ENCODE results near the gene ATXN2L.
A peak's percentile ranks its signal among the peaks of the same experiment; 100 is the strongest.

Gene ATXN2L

DNA sequence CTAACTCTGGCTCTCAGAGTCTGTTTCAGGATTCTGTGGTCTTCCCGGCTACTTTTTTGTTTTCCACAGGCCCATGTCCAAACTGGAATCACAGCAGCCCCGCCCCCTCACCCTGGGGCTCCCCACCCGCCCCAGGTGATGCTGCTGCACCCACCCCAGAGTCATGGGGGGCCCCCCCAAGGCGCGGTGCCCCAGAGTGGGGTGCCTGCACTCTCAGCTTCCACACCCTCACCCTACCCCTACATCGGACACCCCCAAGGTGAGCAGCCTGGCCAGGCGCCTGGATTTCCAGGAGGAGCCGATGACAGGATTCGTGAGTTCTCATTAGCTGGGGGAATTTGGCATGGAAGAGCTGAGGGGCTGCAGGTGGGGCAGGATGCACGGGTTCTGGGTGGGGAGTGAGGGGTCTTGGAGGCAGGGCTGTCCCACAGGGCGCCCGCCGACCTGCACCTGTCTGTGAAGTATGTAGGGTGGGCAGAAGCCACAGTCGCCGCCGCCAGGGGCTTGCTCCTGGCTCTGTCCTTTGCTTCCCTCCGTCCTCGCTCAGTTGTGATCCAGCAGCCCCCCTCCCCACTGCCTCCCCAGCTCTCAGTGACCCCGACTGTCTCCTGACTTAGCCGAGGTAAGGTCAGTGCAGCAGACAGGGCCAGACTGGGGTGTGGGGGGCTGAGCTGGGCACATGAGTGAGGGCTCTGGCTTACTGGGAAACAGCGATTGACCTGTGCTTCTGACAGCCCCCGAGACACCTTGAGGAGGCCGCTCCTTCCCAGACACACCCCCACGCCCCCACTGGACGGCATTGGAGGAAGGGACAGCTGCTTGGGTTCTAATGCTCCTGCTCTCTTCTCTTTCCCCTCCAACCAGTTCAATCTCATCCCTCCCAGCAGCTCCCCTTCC lies 13.3 kb downstream of the ATXN2L start:
- FAIRE-seq (no peak), DNase-seq (ENCODE audit: insufficient read length, low spot score) (no peak)

- no peak for DNase-seq (ENCODE audit: insufficient read length, low spot score)
- FAIRE-seq, result no peak
These were observed 13.9 kb downstream of the ATXN2L start for GRCh38 chr16:28836761-28837064.

DNA sequence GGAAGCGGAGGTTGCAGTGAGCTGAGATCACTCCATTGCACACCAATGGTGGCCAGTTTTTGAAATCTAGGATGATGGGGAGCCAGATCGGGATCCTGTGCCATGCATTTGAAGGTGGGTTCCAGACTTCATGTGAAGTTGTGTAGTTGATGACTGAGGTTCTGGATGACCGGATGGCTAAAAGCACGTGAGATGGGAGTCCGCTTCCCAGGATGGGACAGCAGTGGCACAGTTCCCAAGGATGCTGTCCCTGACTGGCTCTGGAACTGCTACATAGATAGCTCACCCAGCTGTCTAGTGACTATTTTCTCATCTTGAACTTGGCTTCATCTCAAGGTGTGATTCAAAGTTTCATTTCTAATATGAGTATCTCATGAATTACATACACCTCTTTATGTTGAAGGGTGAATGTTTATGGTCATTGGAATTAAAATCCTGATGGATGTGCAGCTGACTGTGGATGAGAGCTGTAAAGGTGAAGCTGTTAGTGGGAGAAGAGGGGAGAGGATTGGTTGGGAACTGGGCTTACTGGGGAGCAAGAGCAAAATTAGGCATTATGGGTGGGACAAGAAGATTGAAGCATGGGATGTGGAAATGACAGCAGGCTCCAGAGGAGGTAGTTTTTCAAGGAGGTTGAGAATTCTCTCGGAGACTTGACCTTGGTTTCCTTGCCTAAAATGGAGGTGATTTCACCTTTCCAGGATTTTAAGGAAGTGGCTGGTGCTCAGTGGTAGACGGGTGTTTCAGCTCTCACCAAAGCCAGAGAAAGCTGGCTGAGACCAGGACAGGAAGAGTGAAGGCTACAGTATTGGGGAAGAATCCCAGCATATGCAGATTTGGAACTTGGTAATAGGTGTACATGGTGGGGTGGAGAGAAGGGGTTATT lies 15.1 kb downstream of the ATXN2L start:
- DNase-seq (ENCODE audit: insufficient read length, low spot score), result no peak
- no peak for FAIRE-seq

GRCh38 chr16:28838558-28838918 lies 15.7 kb downstream of the ATXN2L start:
- DNase-seq (ENCODE audit: insufficient read length, low spot score) (no peak), FAIRE-seq (no peak)

DNA sequence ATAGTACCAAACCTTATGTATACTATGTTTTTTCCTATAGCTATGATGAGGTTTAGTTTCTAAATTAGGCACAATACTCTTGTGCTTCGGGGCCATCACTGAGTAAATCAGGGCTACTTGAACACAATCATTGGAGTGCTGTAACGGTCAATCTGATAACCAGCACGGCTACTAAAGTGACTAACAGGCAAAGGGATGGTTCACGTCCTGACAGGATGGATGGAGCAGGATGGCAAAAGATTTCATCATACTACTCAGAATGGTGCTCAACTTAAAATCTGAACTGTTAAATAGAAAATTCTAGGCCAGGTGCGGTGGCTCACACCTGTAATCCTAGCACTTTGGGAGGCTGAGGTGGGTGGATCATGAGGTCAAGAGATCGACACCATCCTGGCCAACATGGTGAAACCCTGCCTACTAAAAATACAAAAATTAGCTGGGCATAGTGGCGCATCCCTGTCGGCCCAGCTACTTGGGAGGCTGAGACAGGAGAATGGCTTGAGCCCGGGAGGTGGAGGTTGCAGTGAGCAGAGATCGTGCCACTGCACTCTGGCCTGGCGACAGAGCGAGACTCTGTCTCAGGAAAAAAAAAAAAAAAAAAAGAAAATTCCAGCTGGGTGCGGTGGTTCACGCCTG lies 16.3 kb downstream of the ATXN2L start:
- DNase-seq (ENCODE audit: insufficient read length, low spot score), result no peak
- FAIRE-seq, result no peak

DNA sequence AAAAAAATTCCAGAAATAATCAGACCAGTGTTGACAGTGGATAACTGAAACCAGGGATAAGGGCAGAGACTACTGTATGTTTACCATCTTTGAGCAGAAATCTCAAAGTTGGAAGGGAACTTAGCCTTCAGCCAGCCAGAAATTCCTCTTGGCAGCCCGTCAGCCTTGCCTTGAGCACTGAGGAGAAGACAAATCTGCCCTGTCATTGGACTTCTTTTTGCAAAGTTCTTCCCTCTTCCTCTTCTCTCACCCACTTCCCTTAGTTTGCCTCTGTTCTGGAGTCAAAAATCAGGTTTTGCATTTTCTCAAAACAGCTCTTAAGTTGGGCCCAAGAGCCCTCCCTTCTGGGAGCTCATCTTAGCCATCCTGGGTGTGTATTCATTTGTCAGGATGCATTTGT lies 17.1 kb downstream of the ATXN2L start:
- DNase-seq (ENCODE audit: insufficient read length, low spot score), result no peak
- no peak for FAIRE-seq

- FAIRE-seq (no peak), DNase-seq (ENCODE audit: insufficient read length, low spot score) (no peak)
These were observed 19.9 kb downstream of the ATXN2L start for GRCh38 chr16:28842696-28843095.

DNA sequence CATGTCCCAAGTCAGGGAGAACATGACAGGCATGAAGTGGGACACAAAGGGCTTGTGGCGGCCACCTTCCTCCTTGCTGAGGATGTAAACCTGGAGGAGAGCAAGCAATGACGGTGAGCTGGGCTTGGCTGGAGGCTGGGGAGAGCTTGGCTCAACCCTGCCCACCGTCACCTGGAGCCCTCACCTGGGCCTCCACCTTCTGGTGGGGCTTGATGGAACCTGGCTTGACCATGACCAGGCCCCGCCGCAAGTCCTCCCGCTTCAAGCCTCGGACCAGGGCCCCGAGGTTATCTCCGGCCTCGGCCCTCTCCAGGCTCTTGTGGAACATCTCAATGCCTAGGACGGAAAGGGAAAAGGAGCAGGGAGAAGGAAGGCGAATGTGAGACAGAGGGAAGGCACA lies 21.0 kb downstream of the ATXN2L start:
- FAIRE-seq (no peak), DNase-seq (ENCODE audit: insufficient read length, low spot score) (no peak)

DNA sequence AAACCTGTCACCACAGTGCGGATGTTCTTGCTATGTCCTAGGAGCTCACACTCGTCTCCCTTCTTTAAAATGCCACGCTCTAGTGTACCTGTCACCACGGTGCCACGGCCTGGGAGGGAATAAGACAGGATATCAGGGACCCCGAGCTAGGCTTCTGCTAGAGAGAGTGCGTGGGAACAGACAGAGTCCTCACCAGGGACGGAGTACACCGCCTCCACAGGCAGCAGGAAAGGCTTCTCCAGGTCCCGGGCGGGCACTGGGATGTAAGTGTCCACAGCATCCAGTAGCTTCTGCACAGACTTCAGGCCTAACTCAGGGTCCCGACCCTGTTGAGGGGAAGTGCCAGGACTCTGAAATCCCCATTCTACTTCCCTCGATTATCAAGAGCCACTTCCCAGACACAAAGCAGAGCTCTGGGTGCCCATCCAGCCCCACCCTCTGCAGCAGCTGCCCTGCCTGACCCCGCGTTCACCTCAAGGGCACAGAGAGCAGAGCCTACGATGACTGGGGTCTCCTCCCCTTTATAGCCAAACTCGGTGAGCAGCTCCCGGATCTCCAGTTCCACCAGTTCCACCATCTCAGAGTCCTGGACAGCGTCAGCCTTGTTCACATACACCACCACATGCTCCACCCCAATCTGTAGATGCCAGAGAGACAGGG lies 21.6 kb downstream of the ATXN2L start:
- FAIRE-seq (no peak), DNase-seq (ENCODE audit: insufficient read length, low spot score) (no peak)

- FAIRE-seq (peak; percentile 69), DNase-seq (ENCODE audit: insufficient read length, low spot score) (no peak)
These were observed 22.5 kb downstream of the ATXN2L start for GRCh38 chr16:28845293-28845692.

DNA sequence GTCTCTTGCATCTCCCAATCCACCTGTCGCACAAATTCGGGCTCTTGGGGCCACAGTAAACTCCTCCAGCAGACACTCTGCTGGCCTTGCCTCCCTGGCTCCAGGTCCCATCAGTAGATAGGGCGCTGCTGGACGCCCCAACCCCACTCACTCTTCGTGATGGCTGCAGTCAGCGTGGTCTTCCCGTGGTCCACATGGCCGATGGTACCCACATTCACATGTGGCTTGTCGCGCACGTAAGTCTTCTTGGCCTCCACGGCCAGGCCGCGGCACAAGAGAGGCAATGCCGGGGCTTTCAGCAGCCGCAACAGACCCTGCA lies 22.9 kb downstream of the ATXN2L start:
- DNase-seq (ENCODE audit: insufficient read length, low spot score) (no peak), FAIRE-seq (no peak)

DNA sequence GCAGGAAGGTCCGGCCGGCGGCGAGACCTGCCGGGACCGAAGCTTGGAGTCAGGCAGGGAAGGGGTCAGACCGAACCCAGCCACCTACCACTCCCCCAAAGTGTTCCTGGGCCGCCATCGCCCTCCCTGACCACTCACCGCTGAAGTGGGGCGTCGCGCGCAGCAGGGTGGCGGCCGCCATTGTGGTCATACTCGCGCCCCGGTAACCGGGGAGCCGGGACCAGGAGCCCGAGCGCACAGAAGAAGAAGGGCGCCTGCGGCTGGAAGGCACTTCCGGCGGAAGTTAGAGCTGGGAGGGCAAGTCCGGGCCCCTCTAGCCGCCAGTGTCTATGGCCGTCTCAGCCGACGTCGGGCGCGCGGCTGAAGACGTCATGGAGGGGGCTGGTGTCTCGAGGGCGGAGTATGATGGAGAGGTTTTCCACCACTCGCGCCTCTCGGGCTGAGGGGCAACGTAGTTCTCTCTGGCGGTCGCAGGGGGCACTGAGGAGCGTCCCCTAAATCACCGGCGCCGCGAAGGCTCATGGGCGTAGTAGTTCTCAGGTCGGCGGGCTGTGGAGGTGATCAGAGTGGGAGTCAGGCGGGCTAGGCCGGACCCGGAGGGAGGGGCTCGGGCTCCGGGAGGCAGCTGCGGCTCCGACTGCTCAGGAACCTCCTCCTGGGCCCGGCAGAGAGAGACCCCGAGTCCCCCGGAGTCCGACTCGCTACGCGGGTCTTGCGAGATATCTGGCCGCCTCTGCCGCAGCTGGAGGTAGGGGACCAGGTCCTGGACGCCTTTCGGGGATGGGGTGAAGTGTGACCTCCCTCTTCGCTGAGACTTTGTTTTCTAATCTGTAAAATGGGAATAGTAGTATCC lies 23.5 kb downstream of the ATXN2L start, which contains the start of gene TUFM:
TUFM (minus strand) TSS at position 269 of the 853 bp plus-strand sequence; CDS start at position 190, 79 bp downstream.
- DNase-seq (ENCODE audit: insufficient read length, low spot score) (peak; percentile 95), FAIRE-seq (peak; percentile 98)

DNA sequence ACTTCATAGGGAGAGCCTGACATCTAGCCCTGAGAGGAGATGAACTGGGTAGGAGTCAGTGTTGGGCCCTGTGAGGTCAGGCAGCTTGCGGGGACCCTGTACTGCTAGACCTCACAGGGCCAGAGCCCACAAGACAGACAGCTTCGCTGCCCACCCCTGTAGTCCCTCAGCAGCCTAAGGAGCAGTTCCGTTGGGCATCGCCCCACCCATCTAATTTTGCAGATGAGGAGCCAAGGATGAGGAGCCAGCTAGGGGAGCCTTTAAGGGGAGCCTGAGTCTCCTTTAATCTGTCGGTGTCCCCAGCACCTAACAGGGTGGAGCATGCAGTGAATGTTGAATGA lies 24.1 kb downstream of the ATXN2L start:
- no peak for DNase-seq (ENCODE audit: insufficient read length, low spot score)
- no peak for FAIRE-seq

- FAIRE-seq (no peak), DNase-seq (ENCODE audit: insufficient read length, low spot score) (no peak)
These were observed 35.6 kb downstream of the ATXN2L start for GRCh38 chr16:28858421-28858820.

DNA sequence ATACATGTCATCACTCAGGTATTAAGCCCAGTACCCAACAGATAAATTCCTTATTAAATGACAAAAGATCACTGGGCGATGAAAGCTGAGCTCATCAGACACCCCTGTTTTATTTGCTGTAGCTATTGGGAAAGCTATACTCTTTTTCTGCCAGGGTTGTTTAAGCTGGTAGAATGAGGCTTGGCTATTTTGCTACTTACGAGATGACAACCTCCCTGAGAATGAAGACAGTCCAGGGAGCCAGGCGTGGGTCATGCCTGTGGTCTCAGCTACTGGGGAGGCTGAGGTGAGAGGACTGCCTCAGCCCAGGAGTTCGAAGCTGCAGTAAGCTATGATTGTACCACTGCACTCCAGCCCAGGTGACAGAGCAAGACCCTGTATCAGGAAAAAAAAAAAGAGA lies 36.5 kb downstream of the ATXN2L start:
- FAIRE-seq, result no peak
- no peak for DNase-seq (ENCODE audit: insufficient read length, low spot score)

GRCh38 chr16:28863929-28864793 lies 41.4 kb downstream of the ATXN2L start:
- no peak for DNase-seq (ENCODE audit: insufficient read length, low spot score)
- FAIRE-seq, result peak; percentile 51

DNA sequence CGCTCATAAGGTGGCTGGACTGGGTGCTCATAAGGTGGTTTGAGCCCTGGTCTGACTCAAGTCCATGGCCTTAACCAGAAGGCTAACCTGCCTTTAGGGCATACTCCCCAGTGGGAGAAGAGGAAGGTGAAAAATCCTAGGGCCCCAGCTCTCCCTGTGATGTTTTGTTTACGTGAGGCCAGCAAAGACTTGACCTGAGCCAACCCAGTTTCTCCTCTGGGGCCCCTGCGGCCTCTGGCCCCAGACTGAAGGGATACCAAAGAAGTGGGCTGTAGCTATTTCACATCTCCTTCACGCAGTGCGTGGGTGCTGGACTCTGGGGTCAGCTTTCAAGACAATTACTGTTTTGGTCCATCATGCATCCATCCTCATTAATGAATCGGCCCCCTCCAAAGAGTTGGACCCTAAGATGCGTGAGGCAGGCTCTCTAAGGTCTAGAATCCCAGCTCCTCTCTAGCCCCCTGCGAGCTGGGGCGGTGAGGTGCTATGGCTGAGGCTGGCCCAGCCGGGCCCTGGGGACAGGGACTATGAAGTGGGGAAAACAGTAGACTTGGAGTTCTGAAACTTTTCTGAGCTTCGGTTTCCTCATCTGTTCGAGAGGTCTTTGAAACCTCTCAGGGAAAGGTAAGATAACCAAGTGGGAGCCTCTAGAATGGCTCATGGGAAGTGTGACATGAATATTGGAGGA lies 42.3 kb downstream of the ATXN2L start:
- no peak for DNase-seq (ENCODE audit: insufficient read length, low spot score)
- no peak for FAIRE-seq

GRCh38 chr16:28865722-28866453 lies 43.1 kb downstream of the ATXN2L start:
- FAIRE-seq, result no peak
- no peak for DNase-seq (ENCODE audit: insufficient read length, low spot score)

Measured in GM19239 (cell line).